OCI-M2 (cell line): ENCODE results near the gene RASGRP4.
"Not testable (repeated sequence)": the region's sequence is repeated elsewhere in the genome, so short reads cannot be mapped to it uniquely, and the experiment has no call there.

Source experiments
- DNase-seq: peaks from one replicate; lab custom pipeline; 2025; ENCODE audit not compliant: unreplicated experiment; lab: John Stamatoyannopoulos, UW

RASGRP4 gene

DNA sequence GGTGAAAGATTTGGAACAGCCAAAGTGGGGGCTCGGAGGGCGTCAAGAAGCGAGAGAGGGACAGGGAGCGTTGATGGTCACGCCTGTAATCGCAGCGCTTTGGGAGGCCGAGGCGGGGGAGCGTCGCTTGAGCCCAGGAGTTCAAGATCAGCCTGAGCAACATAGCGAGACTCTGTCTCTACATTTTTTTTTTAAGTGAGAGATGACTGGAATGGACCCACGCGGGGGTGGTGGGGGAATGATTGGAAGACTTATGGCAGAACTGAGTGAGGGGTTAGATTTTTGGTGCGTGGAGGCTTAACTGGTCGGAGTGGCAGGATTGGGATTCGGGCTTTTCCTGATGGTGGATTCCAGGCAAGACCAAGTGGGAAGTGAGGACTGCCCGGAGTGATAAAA is 50.9 kb downstream of the RASGRP4 start:
- DNase-seq: no peak

DNA sequence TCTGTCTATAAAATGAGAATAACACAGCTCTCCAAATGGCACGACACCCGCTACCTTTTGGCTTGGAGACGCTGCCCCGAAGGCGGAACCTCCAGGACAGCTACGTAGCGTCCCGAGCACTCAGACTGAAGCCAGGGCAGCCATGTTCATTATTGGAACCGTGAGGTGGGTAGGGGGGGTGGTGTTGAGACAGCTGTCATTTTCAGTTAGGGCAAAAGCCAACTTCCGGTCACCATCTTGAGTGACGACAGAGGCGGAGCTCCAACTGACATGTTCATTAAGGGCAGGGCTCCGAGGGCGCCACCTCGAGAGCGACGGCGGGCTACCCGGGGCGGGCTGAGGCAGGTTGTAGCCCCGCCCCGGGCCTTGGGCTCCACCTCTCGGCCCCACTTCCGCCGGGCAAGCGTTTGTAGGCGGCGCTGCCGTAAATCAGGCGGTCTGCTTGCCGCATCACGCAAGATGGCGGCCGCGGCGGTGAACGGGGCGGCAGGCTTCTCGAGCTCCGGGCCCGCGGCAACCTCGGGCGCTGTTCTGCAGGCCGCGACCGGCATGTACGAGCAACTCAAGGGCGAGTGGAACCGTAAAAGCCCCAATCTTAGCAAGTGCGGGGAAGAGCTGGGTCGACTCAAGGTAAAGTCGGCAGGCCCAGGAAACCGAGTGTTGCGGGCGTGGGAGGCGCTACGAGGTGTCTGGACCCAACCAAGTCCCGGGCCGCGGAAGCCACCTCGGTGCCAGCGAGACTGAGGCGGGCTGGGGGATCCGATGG is 51.5 kb downstream of the RASGRP4 start, which contains the start of gene PSMD8:
Gene PSMD8 (plus strand): TSS at position 240 of the 766 bp plus-strand sequence. CDS start 31 bp downstream, at position 271.
- DNase-seq: peak; percentile 99

DNA sequence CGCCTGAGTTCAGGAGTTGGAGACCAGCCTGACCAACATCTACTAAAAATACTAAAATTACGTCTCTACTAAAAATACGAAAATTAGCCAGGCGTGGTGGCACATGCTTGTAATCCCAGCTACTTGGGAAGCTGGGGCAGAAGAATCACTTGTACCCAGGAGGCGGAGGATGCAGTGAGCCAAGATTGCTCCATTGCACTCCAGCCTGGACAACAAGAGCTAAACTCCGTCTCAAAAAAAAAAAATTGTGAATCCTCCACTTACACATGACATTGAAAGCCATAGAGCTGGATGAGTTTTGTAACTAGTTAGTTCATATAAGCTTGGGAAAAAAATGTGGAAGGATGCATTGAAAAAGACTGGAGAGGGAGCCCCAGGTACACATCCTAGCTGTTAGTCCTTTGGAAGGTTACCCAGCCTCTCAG is 52.1 kb downstream of the RASGRP4 start:
- DNase-seq: no peak

DNA sequence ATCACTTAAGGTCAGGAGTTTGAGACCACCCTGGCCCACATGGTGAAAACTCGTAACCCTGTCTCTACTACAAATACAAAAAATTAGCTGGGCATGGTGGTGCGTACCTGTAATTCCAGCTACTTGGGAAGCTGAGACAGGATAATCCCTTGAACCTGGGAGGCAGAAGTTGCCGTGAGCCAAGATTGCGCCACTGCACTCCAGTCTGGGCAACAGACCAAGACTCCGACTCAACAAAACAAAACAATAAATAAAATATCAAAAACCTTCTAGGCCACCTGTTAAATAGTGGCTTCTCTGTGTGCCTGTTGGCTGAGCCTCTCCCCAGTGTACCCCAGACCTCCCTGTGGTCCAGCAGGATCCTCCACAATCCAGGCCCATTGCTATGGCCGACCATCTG is 54.9 kb downstream of the RASGRP4 start:
- DNase-seq: no peak

DNA sequence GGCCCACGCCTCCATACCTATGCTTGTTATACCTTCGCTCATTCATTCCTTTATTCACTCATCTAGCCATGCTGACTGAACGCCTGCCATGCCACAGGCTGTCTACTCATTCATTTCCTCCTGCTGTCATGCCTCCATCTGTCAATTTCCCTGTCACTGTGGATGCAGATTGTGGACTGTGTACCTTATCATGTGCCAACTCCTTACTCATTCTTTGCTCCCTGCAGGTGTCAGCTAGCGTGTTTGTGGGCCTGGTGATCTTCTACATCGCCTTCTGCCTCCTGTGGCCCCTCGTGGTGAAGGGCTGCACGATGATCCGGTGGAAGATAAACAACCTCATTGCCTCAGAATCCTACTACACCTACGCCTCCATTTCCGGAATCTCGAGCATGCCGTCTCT is 55.7 kb downstream of the RASGRP4 start:
- no peak for DNase-seq

DNA sequence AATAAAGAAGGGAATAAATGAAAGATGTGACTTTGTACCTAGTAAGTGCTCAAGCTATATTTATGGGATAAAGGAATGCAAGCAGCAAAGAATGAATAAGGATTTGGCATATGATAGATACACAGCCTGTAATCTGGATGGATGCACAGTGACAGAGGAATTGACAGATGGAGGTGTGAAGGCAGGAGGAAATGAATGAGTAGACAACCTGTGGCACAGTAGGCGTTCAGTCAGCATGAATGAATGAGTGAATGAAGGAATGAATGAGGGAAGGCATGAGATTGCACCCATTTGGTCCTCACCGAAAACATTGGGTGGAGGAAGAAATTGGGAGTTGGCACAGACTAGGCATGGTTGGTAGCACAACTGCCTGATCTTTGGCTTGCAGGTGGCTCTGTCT is 56.4 kb downstream of the RASGRP4 start:
- no peak for DNase-seq

DNA sequence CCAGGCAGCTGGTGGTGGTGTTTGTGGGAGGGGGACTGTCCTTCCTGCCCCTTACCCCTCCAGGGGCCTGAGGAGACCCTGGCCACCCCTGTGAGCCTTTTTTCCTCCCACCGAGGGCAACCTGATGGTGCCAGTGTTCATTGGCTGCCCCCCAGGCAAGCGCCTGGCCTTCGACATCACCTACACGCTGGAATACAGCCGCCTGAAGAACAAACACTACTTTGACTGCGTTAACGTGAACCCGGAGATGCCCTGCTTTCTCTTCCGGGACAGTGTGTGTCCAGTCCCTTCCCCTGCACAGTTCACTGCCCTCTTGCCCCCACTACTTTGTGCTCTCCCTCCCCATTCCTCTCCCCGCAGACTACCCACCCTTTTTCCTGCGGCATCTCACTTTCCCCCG is 59.0 kb downstream of the RASGRP4 start:
- no peak for DNase-seq

DNA sequence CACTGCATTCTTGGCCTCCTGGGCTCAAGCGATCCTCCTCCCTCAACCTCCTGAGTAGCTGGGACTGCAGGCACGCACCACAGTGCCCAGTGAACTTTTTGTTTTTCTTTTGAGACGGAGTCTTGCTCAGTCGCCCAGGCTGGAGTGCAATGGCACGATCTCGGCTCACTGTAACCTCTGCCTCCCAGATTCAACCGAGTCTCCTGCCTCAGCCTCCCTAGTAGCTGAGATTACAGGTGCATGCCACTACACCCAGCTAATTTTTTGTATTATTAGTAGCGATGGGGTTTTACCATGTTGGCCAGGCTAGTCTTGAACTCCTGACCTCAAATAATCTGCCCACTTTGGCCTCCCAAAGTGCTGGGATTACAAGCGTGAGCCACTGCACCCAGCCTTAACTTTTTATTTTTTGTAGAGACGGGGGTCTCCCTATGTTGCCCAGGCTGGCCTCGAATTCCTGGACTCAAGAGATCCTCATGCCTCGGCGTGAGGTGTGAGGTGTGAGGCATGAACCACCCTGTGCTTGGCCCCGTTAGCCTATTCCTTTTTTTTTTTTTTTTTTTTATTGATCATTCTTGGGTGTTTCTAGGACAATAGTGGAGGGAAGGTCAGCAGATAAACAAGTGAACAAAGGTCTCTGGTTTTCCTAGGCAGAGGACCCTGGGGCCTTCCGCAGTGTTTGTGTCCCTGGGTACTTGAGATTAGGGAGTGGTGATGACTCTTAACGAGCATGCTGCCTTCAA is 62.9 kb downstream of the RASGRP4 start:
- not testable (repeated sequence) for DNase-seq

DNA sequence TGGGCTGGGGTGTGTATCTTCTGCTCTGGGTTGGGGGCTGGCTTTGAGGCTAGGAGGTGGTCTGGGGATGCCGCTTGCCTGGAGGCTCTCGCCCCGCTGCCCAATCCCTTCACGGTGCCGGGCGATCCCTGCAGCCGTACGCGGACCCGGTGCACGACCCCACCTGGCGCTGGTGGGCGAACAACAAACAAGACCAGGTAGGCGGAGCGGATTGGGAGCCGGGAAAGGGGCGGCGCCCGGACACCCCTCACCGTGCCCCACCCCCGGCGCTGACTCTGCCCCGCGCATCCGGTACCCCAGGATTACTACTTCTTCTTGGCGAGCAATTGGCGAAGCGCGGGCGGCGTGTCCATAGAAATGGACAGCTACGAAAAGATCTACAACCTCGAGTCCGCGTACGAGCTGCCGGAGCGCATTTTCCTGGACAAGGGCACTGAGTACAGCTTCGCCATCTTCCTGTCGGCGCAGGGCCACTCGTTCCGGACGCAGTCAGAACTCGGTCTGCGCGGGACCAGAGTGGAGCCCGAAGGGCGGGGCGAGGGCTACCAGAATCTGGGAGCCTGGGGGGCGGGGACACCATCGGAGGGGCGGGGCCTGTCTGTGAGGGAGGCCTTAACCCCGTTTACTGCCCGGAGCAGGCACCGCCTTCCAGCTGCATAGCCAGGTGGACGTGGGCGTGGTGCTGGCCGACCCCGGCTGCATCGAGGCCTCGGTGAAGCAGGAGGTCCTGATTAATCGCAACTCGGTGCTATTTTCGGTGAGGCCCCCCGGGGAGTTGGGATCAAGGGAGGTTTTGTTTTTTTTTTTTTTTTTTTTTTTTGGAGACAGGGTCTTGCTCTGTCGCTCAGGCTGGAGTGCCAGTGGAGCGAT is 63.7 kb downstream of the RASGRP4 start:
- DNase-seq: peak; percentile 97

DNA sequence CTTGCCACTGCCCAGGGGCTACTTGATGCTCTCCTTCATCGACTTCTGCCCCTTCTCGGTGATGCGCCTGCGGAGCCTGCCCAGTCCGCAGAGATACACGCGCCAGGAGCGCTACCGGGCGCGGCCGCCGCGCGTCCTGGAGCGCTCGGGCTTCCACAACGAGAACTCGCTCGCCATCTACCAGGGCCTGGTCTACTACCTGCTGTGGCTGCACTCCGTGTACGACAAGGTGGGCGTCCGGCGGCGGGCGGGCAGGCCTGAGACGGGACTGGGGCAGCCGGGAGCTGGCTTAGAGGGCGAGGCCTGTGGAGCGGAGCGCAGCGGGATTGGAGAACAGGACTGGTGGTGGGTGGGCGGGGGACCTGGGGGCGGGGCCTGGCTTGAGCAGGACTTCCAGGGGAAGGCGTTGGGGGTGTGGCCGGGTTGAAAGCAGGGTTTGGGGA is 64.4 kb downstream of the RASGRP4 start:
- DNase-seq: no peak

DNA sequence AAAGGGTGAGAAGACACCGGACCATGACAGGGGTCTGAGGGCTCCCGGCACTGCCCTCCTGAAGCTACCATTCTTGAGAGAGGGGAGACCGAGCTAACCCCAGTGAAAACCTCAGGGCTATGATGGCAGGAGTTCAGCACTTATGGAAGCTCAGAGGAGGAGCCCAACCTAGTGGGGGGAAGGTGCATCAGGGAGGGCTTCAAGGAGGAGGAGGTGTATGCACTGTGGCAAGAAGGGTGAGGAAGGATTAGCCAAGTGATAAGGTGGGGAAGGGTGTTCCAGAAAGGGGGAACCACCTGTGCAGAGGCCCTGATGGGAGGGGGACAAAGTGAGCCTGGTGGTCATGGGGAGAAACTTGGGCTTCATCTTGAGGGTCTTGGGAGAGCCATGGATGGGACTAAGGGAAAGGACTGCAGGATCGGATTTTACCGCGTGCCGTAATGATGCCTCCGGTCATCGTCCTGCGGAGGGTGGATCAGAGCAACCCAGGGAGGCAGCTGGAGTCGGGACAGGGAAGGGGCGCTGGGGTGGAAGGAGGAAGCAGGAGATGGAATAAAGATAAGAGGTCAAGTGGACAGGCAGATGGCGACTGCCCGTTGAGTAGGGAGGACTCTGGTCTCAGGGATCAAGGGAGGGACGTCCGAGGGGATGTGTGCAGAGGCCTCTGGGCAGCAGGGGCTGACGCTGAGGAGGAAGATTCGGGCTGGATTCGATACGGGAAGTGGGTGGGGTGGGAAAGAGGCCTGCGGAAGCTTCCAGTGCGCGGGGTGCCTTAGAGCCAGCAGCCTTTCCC is 65.0 kb downstream of the RASGRP4 start:
- no peak for DNase-seq

DNA sequence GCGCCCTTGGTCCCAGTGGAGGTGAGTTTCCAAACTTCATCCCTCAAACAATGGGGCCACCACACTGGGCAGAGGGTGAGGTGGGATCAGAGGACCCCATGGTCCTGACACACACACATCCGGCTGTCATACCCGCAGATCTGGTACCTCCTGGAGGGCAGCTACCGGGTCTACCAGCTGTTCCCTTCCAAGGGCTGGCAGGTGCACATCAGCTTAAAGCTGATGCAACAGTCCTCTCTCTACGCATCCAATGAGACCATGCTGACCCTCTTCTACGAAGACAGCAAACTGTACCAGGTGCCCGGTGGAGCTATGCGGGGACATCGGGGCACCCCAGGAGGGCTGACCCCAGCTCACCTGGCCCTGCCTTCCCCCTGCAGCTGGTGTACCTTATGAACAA is 65.7 kb downstream of the RASGRP4 start:
- DNase-seq: no peak

DNA sequence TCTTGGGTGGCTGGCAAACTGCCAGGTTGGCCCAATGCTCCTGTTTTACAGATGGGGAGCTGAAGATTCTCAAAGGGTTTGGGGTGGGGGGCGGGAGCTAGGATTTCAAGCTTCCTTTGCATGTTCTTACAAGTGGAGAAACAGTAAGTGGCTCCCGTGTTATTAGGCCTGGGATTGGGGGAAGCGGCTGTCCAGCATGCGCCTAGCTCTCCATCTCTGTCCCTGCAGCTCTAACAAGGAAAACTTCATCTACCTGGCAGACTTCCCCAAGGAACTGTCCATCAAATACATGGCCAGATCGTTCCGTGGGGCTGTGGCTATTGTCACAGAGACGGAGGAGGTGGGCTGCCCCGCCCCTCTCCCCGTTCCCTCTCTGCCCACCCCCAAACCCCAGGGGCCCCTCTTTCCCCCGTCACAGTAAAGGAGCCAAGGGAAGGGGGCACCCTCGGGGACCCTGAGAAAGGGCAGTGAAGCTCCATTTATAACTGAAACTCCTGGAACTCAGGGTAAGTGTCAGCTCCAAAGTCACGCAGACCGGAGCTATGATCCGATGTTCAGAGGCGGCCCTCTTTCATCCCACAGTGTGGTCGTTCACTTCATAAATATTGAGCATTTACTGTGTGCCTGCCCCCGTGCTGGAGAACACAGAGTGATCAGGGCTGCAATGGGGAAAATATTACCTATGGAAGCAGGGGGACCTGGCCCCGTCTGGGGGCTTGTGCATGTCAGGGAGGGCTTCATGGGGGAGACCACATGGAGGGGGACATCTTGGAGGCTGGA is 66.6 kb downstream of the RASGRP4 start:
- no peak for DNase-seq
